ENCODE data around the gene SLC22A31.

Gene SLC22A31

GRCh38 chr16:89147085-89147817 lies 53.1 kb downstream of the SLC22A31 start:
- no peak for DNase-seq

- no peak for DNase-seq
These were observed 53.9 kb downstream of the SLC22A31 start for GRCh38 chr16:89146211-89147005.

All from fibroblast of skin of abdomen (primary cell).